Pons (tissue), 1 donor: Measurements from ENCODE around the gene ECT2.
"Not testable (repeated sequence)": the region's sequence is repeated elsewhere in the genome, so short reads cannot be mapped to it uniquely, and the experiment has no call there.

Experiments
- DNase-seq: peaks from one replicate; pipeline ENCODE4 v3.0.0-alpha.2; 2016; ENCODE audit warnings: low spot score

Gene ECT2

GRCh38 chr3:172746475-172746874 is 4.1 kb upstream of the ECT2 start:
- no peak for DNase-seq

- peak; percentile 12 for DNase-seq
These were observed 1.1 kb upstream of the ECT2 start for GRCh38 chr3:172749230-172749965.

GRCh38 chr3:172750069-172750367 is 508 bp upstream of the ECT2 start:
- no peak for DNase-seq

GRCh38 chr3:172751175-172751704 is 714 bp downstream of the ECT2 start:
- peak; percentile 15 for DNase-seq

GRCh38 chr3:172752651-172753050 is 2.1 kb downstream of the ECT2 start:
- DNase-seq = no peak

GRCh38 chr3:172753125-172753524 is 2.6 kb downstream of the ECT2 start:
- no peak for DNase-seq

GRCh38 chr3:172760416-172760815 is 9.9 kb downstream of the ECT2 start:
- not testable (repeated sequence) for DNase-seq

- DNase-seq = no peak
These were observed 15.7 kb downstream of the ECT2 start for GRCh38 chr3:172766241-172766640.

- DNase-seq = no peak
These were observed 16.3 kb downstream of the ECT2 start for GRCh38 chr3:172766718-172767405.

- no peak for DNase-seq
These were observed 19.9 kb downstream of the ECT2 start for GRCh38 chr3:172770382-172770781.

GRCh38 chr3:172771672-172772071 is 21.1 kb downstream of the ECT2 start:
- DNase-seq = no peak

- DNase-seq = no peak
These were observed 25.7 kb downstream of the ECT2 start for GRCh38 chr3:172776049-172776717.

GRCh38 chr3:172777901-172778300 is 27.4 kb downstream of the ECT2 start:
- no peak for DNase-seq

- DNase-seq = no peak
These were observed 31.7 kb downstream of the ECT2 start for GRCh38 chr3:172782235-172782634.

GRCh38 chr3:172786036-172786435 is 35.5 kb downstream of the ECT2 start:
- DNase-seq = no peak

- no peak for DNase-seq
These were observed 36.5 kb downstream of the ECT2 start for GRCh38 chr3:172787019-172787418.

- DNase-seq = no peak
These were observed 37.2 kb downstream of the ECT2 start for GRCh38 chr3:172787746-172788145.

GRCh38 chr3:172799246-172799645 is 48.7 kb downstream of the ECT2 start:
- DNase-seq = no peak

GRCh38 chr3:172800156-172800555 is 49.6 kb downstream of the ECT2 start:
- no peak for DNase-seq

- no peak for DNase-seq
These were observed 53.0 kb downstream of the ECT2 start for GRCh38 chr3:172803489-172803888.

- DNase-seq = no peak
These were observed 53.8 kb downstream of the ECT2 start for GRCh38 chr3:172804323-172804722.

- peak; percentile 65 for DNase-seq
These were observed 58.5 kb downstream of the ECT2 start for GRCh38 chr3:172808969-172809546.

- no peak for DNase-seq
These were observed 60.6 kb downstream of the ECT2 start for GRCh38 chr3:172811099-172811498.
